Measurements from ENCODE around the gene ZNF536. TPM values are rescaled to one million over a fixed set of nuclear protein-coding genes. Genes with fewer than 3 reads are reported as not detected.

The ZNF536 gene
- total and polyA plus RNA-seq, 10 of the 15 experiments (the other 5 are each of a cell fraction or from before 2014, with no cell fraction given): not detected

- no peak for TF ChIP-seq IRF3 (IDR thresholded peaks at IDR 0.05)
- no peak for TF ChIP-seq NFIC (IDR thresholded peaks at IDR 0.05; ENCODE audit: low read depth, low read length)
- no peak for TF ChIP-seq JUND (IDR thresholded peaks at IDR 0.05; ENCODE audit: low read depth, low read length)
- no peak for TF ChIP-seq MTA3 (IDR thresholded peaks at IDR 0.05; ENCODE audit: borderline replicate concordance, low read length)
- TF ChIP-seq TBL1XR1 (IDR thresholded peaks at IDR 0.05; ENCODE audit: low read depth, low read length): no peak
- no peak for TF ChIP-seq ZNF622 (IDR thresholded peaks at IDR 0.05)
- no peak for TF ChIP-seq PRDM15 (CRISPR knock-in tag; IDR thresholded peaks at IDR 0.05)
- TF ChIP-seq BCL3 (IDR thresholded peaks at IDR 0.05; ENCODE audit: borderline replicate concordance, insufficient read depth, low read depth, low read length, poor library complexity, severe bottlenecking): no peak
- no peak for TF ChIP-seq SPI1 (IDR thresholded peaks at IDR 0.05; ENCODE audit: borderline replicate concordance, insufficient read depth, low read depth, low read length)
- no peak for TF ChIP-seq FOXM1 (IDR thresholded peaks at IDR 0.05; ENCODE audit: low read depth, low read length)
- TF ChIP-seq FOS (IDR thresholded peaks at IDR 0.05; ENCODE audit: borderline replicate concordance, extremely low read depth, insufficient read length): no peak
- TF ChIP-seq ZNF384 (IDR thresholded peaks at IDR 0.05; ENCODE audit: borderline replicate concordance, low read depth, low read length): no peak
- TF ChIP-seq MLLT1 (IDR thresholded peaks at IDR 0.05): no peak
- TF ChIP-seq HDGF (IDR thresholded peaks at IDR 0.05): no peak
- TF ChIP-seq ZZZ3 (IDR thresholded peaks at IDR 0.05; ENCODE audit: control insufficient read depth, insufficient read length, low read depth): no peak
- TF ChIP-seq NR2C1 (IDR thresholded peaks at IDR 0.05): no peak
- TF ChIP-seq BACH1 (IDR thresholded peaks at IDR 0.05; ENCODE audit: borderline replicate concordance): no peak
- no peak overlapping the region for H2AFZ ChIP-seq (ENCODE audit: control insufficient read depth, low read depth, low read length)
- intact Hi-C loops (cut with micrococcal nuclease; ENCODE audit: unreplicated experiment) (no loop called here), in situ Hi-C loops (cut with MboI) (no loop called here)
- no peak for ATAC-seq
- no peak overlapping the region for H3K27ac ChIP-seq (ENCODE audit: control insufficient read depth, insufficient read depth)
- no peaks in the 10 kb centered on the region for H4K20me1 ChIP-seq (ENCODE audit: control insufficient read depth, insufficient read depth)
- no peak for DNase-seq (ENCODE audit: low read depth, low spot score)
- 12% methylated on average over 18 of the region's 18 CpGs for WGBS (ENCODE audit: insufficient coverage, insufficient replicate concordance, low lambda C conversion rate, missing lambda C conversion rate)
- POLR2A ChIA-PET: no interaction called here
- RAD21 ChIA-PET (ENCODE audit: unreplicated experiment): no interaction called here
- H3K9me3 ChIP-seq (replicated peaks; ENCODE audit: control insufficient read depth, insufficient read depth, low read length): no peaks in the 10 kb centered on the region
- no peaks in the 10 kb centered on the region for H3K4me1 ChIP-seq (ENCODE audit: control insufficient read depth, insufficient read depth, low read length)
- H3K4me2 ChIP-seq (ENCODE audit: control insufficient read depth, insufficient read depth): no peak overlapping the region
- peaks cover 0 to 5% of the 10 kb centered on the region in 2 experiments; a peak in 1 of 4 replicates for H3K27me3 ChIP-seq (replicated peaks in 1 of 2; ENCODE audit: control insufficient read depth in 2 of 2, insufficient read depth in 2 of 2, low read length in 1 of 2)
- no peaks in the 10 kb centered on the region for H3K79me2 ChIP-seq (ENCODE audit: control insufficient read depth, insufficient read depth, low read length)
- no peak for FAIRE-seq
- CTCF ChIA-PET: no interaction called here
- SMC1A ChIA-PET (ENCODE audit: uncharacterized antibody, unreplicated experiment): no interaction called here
- H3K9ac ChIP-seq (ENCODE audit: control insufficient read depth, insufficient read depth, low read length): no peak overlapping the region
- no TSS peak for BruUV-seq (replicated peaks)
- H3K4me3 ChIP-seq: no peak overlapping the region
- H3K36me3 ChIP-seq (ENCODE audit: control insufficient read depth in 2 of 2, insufficient read depth in 2 of 2, low read length in 1 of 2): no peaks in the 10 kb centered on the region
Measured at GRCh38 chr19:30360376-30361106, 11.6 kb upstream of the ZNF536 start.
